Ishikawa (cell line): ENCODE data around the gene OPCML.

ENCODE experiments used
- CEBPB ChIP-seq: IDR thresholded peaks from 2 replicates; pipeline ENCODE4 v1.6.1; 2012
- CREB1 ChIP-seq: IDR thresholded peaks from 2 replicates; pipeline ENCODE4 v1.6.1; 2012; ENCODE audit warnings: low read depth
- EGR1 ChIP-seq: IDR thresholded peaks from 2 replicates; pipeline ENCODE4 v1.6.1; 2012
- EP300 ChIP-seq: IDR thresholded peaks from 2 replicates; pipeline ENCODE4 v1.6.1; 2012; ENCODE audit warnings: borderline replicate concordance
- FOXM1 ChIP-seq: IDR thresholded peaks from 2 replicates; pipeline ENCODE4 v1.6.1; 2012; ENCODE audit warnings: low read depth, borderline replicate concordance
- NFIC ChIP-seq: IDR thresholded peaks from 2 replicates; pipeline ENCODE4 v1.6.1; 2012
- RAD21 ChIP-seq: IDR thresholded peaks from 2 replicates; pipeline ENCODE4 v1.6.1; 2012; ENCODE audit warnings: low read depth
- TAF1 ChIP-seq: IDR thresholded peaks from 2 replicates; pipeline ENCODE4 v1.6.1; 2012; ENCODE audit warnings: low read depth, mild to moderate bottlenecking
- TCF12 ChIP-seq: IDR thresholded peaks from 2 replicates; pipeline ENCODE4 v1.6.1; 2012; ENCODE audit warnings: low read depth
- TEAD4 ChIP-seq: IDR thresholded peaks from 2 replicates; pipeline ENCODE4 v1.6.1; 2012
- YY1 ChIP-seq: IDR thresholded peaks from 2 replicates; pipeline ENCODE4 v1.6.1; 2012; ENCODE audit warnings: low read depth
- ZBTB7A ChIP-seq: IDR thresholded peaks from 2 replicates; pipeline ENCODE4 v1.6.1; 2012; ENCODE audit warnings: low read depth
- TF ChIP-seq, protein P1 (sequence below): IDR thresholded peaks from 2 replicates; pipeline ENCODE4 v1.6.1; 2012; ENCODE audit warnings: low read depth, mild to moderate bottlenecking
- TF ChIP-seq, protein P2 (sequence below): IDR thresholded peaks from 2 replicates; pipeline ENCODE4 v1.6.1; 2012
- TF ChIP-seq, protein P3 (sequence below): IDR thresholded peaks from 2 replicates; pipeline ENCODE4 v1.6.1; 2012

OPCML gene

DNA sequence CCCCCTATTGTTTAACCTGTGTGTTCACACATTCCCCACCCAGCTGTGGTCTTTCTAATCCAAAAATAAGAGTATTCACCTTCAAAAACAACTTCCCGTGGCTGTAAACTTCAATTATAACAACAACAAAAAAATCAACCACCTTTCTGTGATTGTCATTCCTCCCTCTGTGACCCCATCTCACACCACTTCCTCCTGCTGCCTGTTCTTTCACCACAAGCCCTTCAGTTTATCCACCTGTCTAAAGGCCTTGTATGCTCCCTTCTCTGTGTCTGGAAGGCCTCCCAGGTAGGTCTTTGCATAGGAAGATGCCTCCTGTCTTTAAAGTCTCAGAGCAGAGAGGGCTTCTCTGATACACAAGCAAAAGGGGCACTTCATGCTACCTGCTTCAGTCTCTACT is 707.7 kb downstream of the OPCML start:
- TF ChIP-seq TCF12 (no peak), RAD21 (no peak), EP300 (no peak), FOXM1 (no peak), ZBTB7A (no peak), YY1 (no peak), NFIC (no peak), TEAD4 (no peak), TAF1 (no peak), CEBPB (no peak), CREB1 (no peak), EGR1 (no peak)
- TF ChIP-seq, protein P1, sequence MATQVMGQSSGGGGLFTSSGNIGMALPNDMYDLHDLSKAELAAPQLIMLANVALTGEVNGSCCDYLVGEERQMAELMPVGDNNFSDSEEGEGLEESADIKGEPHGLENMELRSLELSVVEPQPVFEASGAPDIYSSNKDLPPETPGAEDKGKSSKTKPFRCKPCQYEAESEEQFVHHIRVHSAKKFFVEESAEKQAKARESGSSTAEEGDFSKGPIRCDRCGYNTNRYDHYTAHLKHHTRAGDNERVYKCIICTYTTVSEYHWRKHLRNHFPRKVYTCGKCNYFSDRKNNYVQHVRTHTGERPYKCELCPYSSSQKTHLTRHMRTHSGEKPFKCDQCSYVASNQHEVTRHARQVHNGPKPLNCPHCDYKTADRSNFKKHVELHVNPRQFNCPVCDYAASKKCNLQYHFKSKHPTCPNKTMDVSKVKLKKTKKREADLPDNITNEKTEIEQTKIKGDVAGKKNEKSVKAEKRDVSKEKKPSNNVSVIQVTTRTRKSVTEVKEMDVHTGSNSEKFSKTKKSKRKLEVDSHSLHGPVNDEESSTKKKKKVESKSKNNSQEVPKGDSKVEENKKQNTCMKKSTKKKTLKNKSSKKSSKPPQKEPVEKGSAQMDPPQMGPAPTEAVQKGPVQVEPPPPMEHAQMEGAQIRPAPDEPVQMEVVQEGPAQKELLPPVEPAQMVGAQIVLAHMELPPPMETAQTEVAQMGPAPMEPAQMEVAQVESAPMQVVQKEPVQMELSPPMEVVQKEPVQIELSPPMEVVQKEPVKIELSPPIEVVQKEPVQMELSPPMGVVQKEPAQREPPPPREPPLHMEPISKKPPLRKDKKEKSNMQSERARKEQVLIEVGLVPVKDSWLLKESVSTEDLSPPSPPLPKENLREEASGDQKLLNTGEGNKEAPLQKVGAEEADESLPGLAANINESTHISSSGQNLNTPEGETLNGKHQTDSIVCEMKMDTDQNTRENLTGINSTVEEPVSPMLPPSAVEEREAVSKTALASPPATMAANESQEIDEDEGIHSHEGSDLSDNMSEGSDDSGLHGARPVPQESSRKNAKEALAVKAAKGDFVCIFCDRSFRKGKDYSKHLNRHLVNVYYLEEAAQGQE = no peak
- TF ChIP-seq, protein P2, sequence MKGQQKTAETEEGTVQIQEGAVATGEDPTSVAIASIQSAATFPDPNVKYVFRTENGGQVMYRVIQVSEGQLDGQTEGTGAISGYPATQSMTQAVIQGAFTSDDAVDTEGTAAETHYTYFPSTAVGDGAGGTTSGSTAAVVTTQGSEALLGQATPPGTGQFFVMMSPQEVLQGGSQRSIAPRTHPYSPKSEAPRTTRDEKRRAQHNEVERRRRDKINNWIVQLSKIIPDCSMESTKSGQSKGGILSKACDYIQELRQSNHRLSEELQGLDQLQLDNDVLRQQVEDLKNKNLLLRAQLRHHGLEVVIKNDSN = no peak
- TF ChIP-seq, protein P3, sequence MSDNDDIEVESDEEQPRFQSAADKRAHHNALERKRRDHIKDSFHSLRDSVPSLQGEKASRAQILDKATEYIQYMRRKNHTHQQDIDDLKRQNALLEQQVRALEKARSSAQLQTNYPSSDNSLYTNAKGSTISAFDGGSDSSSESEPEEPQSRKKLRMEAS = no peak

DNA sequence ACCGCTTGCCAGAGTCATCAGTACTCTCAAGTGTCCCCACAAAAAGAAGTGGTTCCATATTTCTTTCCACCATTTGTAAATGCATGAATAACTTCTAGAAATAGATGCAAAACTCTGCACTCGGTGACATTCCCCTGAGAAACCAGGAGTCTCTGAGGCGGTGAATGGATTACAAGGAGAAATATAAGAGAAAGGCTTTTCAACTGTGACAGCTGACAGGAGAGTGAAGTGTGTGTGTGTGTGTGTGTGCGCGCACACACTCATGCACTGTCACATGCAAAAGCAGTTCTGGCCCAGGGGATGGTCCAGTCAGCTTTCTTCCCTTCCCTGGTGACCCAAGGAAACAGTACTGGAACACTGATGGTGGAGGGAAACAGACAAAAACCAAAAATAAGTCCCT is 710.0 kb downstream of the OPCML start:
- TF ChIP-seq YY1 = no peak
- TF ChIP-seq TCF12 = no peak
- no peak for TF ChIP-seq EGR1
- no peak for TF ChIP-seq FOXM1
- no peak for TF ChIP-seq CREB1
- no peak for TF ChIP-seq EP300
- TF ChIP-seq NFIC = no peak
- TF ChIP-seq ZBTB7A = no peak
- TF ChIP-seq RAD21 = no peak
- TF ChIP-seq, protein P3 = no peak
- TF ChIP-seq TEAD4 = no peak
- TF ChIP-seq, protein P2 = no peak
- TF ChIP-seq CEBPB = no peak
- TF ChIP-seq TAF1 = no peak

DNA sequence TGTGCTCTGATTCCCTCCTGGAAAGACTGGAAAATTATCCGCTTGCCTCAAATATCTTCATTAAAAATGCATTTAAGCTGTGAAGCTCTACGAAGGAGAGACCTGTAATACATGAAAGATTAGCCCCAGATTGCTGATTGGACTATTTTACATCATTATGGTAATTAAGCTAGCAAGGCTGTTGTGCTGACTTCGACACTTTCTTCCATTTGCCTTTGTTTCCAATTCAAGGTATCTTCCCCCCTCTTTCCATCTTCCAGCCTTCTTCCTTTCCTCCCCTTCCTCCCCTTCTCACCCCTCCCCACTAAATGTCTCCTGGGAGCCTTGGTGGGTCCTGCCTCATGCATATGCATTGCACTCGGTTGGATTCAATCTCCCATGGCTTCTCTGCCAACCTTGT is 710.8 kb downstream of the OPCML start:
- no peak for TF ChIP-seq EP300
- TF ChIP-seq TAF1 = no peak
- TF ChIP-seq CEBPB = no peak
- TF ChIP-seq RAD21 = no peak
- TF ChIP-seq, protein P2 = no peak

DNA sequence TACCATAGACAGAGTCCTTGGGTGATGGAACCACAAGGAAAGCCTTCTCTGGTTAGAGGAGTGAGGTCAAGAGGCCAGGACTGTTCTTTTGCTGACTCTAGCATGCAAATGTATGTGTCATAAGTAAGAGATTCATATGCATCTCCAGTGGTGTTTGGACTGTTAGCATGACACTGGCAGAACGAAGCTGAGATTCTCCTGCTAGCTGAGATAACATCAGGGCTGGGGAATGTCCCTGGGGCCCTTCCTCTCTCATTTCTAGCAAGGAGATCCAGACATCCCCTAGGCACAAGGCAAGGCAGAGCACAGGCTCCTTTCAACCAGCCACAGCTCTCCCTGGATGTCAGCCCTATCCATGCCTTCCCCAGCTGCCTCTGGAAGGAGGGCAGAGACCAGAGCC is 711.3 kb downstream of the OPCML start:
- TF ChIP-seq CEBPB = no peak
- no peak for TF ChIP-seq NFIC
- TF ChIP-seq, protein P3 = no peak
- TF ChIP-seq TAF1 = no peak
- no peak for TF ChIP-seq EP300
- TF ChIP-seq YY1 = no peak

DNA sequence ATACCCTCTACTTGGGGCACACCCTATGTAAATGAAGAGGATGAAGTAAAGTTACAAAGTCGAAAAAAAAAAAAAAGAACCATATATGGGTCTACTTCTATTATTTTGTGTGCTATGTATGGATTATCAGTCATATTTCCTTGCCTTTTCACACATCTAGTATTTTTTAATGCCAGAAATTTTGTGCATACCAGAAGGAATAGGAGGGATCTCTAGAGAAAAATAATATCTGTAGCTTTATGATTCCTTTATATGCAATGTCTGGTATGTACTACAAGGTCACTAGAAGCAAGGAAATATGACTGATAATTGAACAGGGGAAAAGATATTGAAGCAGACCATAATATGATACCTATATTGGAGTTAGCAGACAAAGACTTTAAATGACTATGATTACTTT is 713.4 kb downstream of the OPCML start:
- TF ChIP-seq RAD21 (no peak), TAF1 (no peak), EGR1 (no peak), ZBTB7A (no peak), CEBPB (no peak), CREB1 (no peak), EP300 (no peak), TEAD4 (no peak), YY1 (no peak)
- TF ChIP-seq, protein P2 = no peak
- TF ChIP-seq, protein P3 = no peak

DNA sequence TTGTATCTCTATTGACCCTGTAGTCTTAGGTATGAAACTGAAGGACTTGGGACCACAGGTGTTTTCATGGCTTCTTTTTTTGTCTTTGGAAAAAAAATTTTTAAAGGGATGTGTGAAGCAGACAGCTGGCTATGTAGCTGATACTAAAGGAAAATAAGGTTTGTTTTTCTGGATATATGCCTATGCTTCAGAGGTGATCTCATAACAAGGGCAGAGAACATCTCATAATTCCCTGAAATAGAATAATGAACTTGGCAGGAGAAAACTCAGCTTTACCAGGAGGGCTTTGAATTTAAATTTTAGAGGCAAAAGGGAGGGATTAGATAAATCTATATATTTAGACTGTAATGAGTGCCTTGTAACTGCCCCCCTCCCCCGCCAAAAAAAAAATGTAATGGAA is 714.9 kb downstream of the OPCML start:
- TF ChIP-seq EP300 (no peak), TAF1 (no peak), NFIC (no peak), EGR1 (no peak), FOXM1 (no peak), CREB1 (no peak), TCF12 (no peak), RAD21 (no peak), ZBTB7A (no peak), CEBPB (no peak), YY1 (no peak), TEAD4 (no peak)
- TF ChIP-seq, protein P3 = no peak
- TF ChIP-seq, protein P2 = no peak
- TF ChIP-seq, protein P1 = no peak
